Keratinocyte (primary cell): ENCODE measurements around the gene SWT1. TPM values are rescaled to one million over a fixed set of nuclear protein-coding genes. Genes with fewer than 3 reads are reported as not detected.
"Not testable (repeated sequence)": the region's sequence is repeated elsewhere in the genome, so short reads cannot be mapped to it uniquely, and the experiment has no call there.

ENCODE experiments used
- DNase-seq: peaks from one replicate; pipeline ENCODE4 v3.0.0-alpha.2; 2011; ENCODE audit warnings: low read depth, missing footprints, low spot score
- FAIRE-seq: peaks from 2 replicates; lab custom pipeline; 2011; peaks lifted over from hg19 to GRCh38; lab: Jason Lieb, UNC
- H2AFZ ChIP-seq: 2 replicates; pipeline ENCODE4 v1.6.0; 2012; ENCODE audit warnings: low read length, control low read depth, inconsistent platforms; ENCODE audit not compliant: control insufficient read depth
- H3K27ac ChIP-seq: 2 replicates; pipeline ENCODE4 v1.5.1; 2011; ENCODE audit warnings: low read length; ENCODE audit not compliant: control insufficient read depth, insufficient read depth
- H3K27me3 ChIP-seq: 3 replicates; pipeline ENCODE4 v1.6.0; 2011; ENCODE audit warnings: low read length; ENCODE audit not compliant: control insufficient read depth, insufficient read depth; ENCODE audit errors: extremely low read depth
- H3K36me3 ChIP-seq, 2 experiments: 2 replicates in 1 of 2; 3 replicates in 1 of 2; pipeline ENCODE4 v1.5.1; 2011; ENCODE audit warnings: low read length in 2 of 2, mild to moderate bottlenecking in 1 of 2; ENCODE audit not compliant: control insufficient read depth in 2 of 2, insufficient read depth in 2 of 2; ENCODE audit errors: extremely low read depth in 1 of 2
- H3K4me1 ChIP-seq: 3 replicates; pipeline ENCODE4 v1.5.1; 2011; ENCODE audit warnings: low read length; ENCODE audit not compliant: control insufficient read depth, insufficient read depth; ENCODE audit errors: extremely low read depth
- H3K4me2 ChIP-seq: 3 replicates; pipeline ENCODE4 v1.6.0; 2011; ENCODE audit warnings: low read depth, low read length; ENCODE audit not compliant: control insufficient read depth, insufficient read depth; ENCODE audit errors: extremely low read depth
- H3K4me3 ChIP-seq, 3 experiments: fragments of 200-600 bp in 1 of 3; sonication (generic) in 1 of 3; 2 replicates in 2 of 3; 3 replicates in 1 of 3; pipeline ENCODE4 v1.5.1; 2011 to 2016; ENCODE audit warnings: low read length in 3 of 3, mild to moderate bottlenecking in 3 of 3, control low read depth in 2 of 3, inconsistent platforms in 1 of 3, low read depth in 1 of 3, mixed read lengths in 1 of 3, mixed run types in 1 of 3, moderate library complexity in 1 of 3; ENCODE audit not compliant: control insufficient read depth in 2 of 3, insufficient read depth in 2 of 3; ENCODE audit errors: extremely low read depth in 1 of 3
- H3K79me2 ChIP-seq: 2 replicates; pipeline ENCODE4 v1.6.0; 2012; ENCODE audit warnings: low read length; ENCODE audit not compliant: control insufficient read depth, insufficient read depth
- H3K9ac ChIP-seq: 3 replicates; pipeline ENCODE4 v1.6.0; 2011; ENCODE audit warnings: low read length; ENCODE audit not compliant: control insufficient read depth, insufficient read depth; ENCODE audit errors: extremely low read depth
- H3K9me1 ChIP-seq: 3 replicates; pipeline ENCODE4 v1.6.0; 2011; ENCODE audit warnings: low read length; ENCODE audit not compliant: control insufficient read depth, insufficient read depth; ENCODE audit errors: extremely low read depth
- H3K9me3 ChIP-seq: 2 replicates; pipeline ENCODE4 v1.5.1; 2012; ENCODE audit warnings: low read depth, low read length; ENCODE audit not compliant: control insufficient read depth
- H4K20me1 ChIP-seq: 3 replicates; pipeline ENCODE4 v1.6.0; 2011; ENCODE audit warnings: low read length; ENCODE audit not compliant: control insufficient read depth, insufficient read depth; ENCODE audit errors: extremely low read depth
- EZH2 ChIP-seq: IDR thresholded peaks from one replicate; pipeline ENCODE4 v1.6.1; 2012; ENCODE audit warnings: inconsistent platforms, mild to moderate bottlenecking, low read length, moderate library complexity
- dilution Hi-C: fragments of 300-500 bp; cut with MboI; formaldehyde crosslinking; loops from one replicate; pipeline ENCODE4 v1.7.0; 2020; ENCODE audit warnings: low sequenced_read_pairs; ENCODE audit not compliant: extremely low pct_ligation_motif_present
- polyA plus RNA-seq, 5 experiments: library from polyadenylated mRNA; depleted of rRNA in 3 of 5; stranded (reverse) in 3 of 5; stranded (forward) in 1 of 5; unstranded in 1 of 5; fragments of >200 nt; gene quantifications; 1 replicate in 1 of 5; 2 replicates in 3 of 5; 3 replicates in 1 of 5; pipeline versions ENCODE4 v1.2.1 to v1.2.3, GENCODE V29; 2011 to 2012; ENCODE audit warnings: missing spikeins in 2 of 5, low read depth in 1 of 5, low replicate concordance in 1 of 5
- TF ChIP-seq, protein P1 (sequence below), 3 experiments: IDR thresholded peaks in 1 of 3; conservative IDR thresholded peaks in 1 of 3; optimal IDR thresholded peaks in 1 of 3; 2 replicates in 2 of 3; 3 replicates in 1 of 3; pipeline versions ENCODE3 to v1.5.1; 2011; ENCODE audit warnings: low read length in 3 of 3, mild to moderate bottlenecking in 3 of 3, moderate library complexity in 2 of 3, control low read depth in 1 of 3, inconsistent platforms in 1 of 3; ENCODE audit not compliant: insufficient read depth in 2 of 3; ENCODE audit errors: extremely low read depth in 1 of 3

The SWT1 gene
- polyA plus RNA-seq, 1 donor (not counting 4 experiments of a cell fraction or from before 2014, with no cell fraction given) = 2.9 TPM

DNA sequence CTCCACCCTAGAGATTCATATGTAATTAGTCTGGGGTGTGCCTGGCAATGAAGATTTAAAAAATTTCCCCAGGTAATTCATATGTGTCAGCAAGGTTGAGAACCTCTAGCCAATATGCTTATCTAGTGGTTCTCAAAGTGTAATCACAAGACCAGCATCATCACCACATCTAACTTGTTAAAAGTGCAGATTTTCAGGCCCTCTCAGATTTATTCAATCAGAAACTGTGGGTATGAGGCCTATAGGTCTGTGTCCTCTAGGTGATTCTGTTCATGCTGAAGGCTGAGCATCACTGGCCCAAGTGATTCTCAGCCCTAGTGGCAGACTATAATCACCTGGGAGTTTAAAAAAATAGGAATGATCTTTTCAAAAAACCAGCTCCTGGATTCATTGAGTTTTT is 75.9 kb downstream of the SWT1 start:
- no peak overlapping the region for H3K4me2 ChIP-seq

DNA sequence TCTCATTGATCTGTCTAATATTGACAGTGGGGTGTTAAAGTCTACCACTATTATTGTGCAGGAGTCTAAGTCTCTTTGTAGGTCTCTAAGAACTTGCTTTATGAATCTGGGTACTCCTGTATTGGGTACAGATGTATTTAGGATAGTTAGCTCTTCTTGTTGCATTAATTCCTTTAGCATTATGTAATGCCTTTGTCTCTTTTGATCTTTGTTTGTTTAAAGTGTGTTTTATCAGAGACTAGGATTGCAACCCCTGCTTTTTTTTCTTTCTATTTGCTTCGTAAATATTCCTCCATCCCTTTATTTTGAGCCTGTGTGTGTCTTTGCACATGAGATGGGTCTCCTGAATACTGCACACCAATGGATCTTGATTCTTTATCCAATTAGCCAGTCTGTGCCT is 77.2 kb downstream of the SWT1 start:
- FAIRE-seq, dilution Hi-C loops: not testable (repeated sequence)

More for the DNA sequence above, 75.9 kb downstream of the SWT1 start:
- no peaks in the 10 kb centered on the region for H3K36me3 ChIP-seq
- H3K9me3 ChIP-seq = no peaks in the 10 kb centered on the region
- FAIRE-seq (no peak), DNase-seq (no peak)
- H3K9me1 ChIP-seq = no peaks in the 10 kb centered on the region
- H3K9ac ChIP-seq = no peak overlapping the region
- H3K4me3 ChIP-seq = no peak overlapping the region
- no peaks in the 10 kb centered on the region for H3K27me3 ChIP-seq
- dilution Hi-C loops = no loop called here
- H3K27ac ChIP-seq = no peak overlapping the region
- no peaks in the 10 kb centered on the region for H3K4me1 ChIP-seq
- H3K79me2 ChIP-seq = no peaks in the 10 kb centered on the region
- no peak overlapping the region for H2AFZ ChIP-seq
- no peaks in the 10 kb centered on the region for H4K20me1 ChIP-seq
- no peak for TF ChIP-seq EZH2
- TF ChIP-seq, protein P1, sequence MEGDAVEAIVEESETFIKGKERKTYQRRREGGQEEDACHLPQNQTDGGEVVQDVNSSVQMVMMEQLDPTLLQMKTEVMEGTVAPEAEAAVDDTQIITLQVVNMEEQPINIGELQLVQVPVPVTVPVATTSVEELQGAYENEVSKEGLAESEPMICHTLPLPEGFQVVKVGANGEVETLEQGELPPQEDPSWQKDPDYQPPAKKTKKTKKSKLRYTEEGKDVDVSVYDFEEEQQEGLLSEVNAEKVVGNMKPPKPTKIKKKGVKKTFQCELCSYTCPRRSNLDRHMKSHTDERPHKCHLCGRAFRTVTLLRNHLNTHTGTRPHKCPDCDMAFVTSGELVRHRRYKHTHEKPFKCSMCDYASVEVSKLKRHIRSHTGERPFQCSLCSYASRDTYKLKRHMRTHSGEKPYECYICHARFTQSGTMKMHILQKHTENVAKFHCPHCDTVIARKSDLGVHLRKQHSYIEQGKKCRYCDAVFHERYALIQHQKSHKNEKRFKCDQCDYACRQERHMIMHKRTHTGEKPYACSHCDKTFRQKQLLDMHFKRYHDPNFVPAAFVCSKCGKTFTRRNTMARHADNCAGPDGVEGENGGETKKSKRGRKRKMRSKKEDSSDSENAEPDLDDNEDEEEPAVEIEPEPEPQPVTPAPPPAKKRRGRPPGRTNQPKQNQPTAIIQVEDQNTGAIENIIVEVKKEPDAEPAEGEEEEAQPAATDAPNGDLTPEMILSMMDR (optimal IDR thresholded peaks at IDR 0.05 in 1 of 3, IDR thresholded peaks at IDR 0.05 in 1 of 3, conservative IDR thresholded peaks at IDR 0.05 in 1 of 3; ENCODE audit: extremely low read depth in 1 of 3, insufficient read depth in 2 of 3, low read length in 3 of 3) = no peak

DNA sequence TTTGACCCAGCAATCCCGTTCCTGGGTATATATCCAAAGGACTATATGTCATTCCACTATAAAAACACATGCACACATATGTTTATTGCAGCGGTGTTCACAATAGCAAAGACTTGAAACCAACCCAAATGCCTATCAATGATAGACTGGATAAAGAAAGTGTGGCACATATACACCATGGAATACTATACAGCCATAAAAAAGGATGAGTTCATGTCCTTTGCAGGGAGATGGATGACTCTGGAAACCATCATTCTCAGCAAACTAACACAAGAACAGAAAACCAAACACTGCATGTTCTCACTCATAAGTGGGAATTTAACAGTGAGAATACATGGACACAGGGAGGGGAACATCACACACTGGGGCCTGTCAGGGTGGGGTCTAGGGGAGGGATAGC is 80.2 kb downstream of the SWT1 start:
- FAIRE-seq, H3K27ac ChIP-seq, dilution Hi-C loops, H3K9me1 ChIP-seq, H3K4me3 ChIP-seq, H3K36me3 ChIP-seq, H3K9me3 ChIP-seq, H4K20me1 ChIP-seq, H2AFZ ChIP-seq, H3K4me1 ChIP-seq, H3K4me2 ChIP-seq, H3K9ac ChIP-seq, H3K27me3 ChIP-seq, H3K79me2 ChIP-seq, DNase-seq: not testable (repeated sequence)

More for the DNA sequence above, 77.2 kb downstream of the SWT1 start:
- H3K4me3 ChIP-seq, H3K4me1 ChIP-seq, H3K9ac ChIP-seq, H3K9me1 ChIP-seq, H3K79me2 ChIP-seq, H3K9me3 ChIP-seq, H2AFZ ChIP-seq, H4K20me1 ChIP-seq, DNase-seq, H3K4me2 ChIP-seq, H3K27ac ChIP-seq, H3K36me3 ChIP-seq, H3K27me3 ChIP-seq: not testable (repeated sequence)
